Endometrial microvascular endothelial cells (primary cell): Measurements from ENCODE around the gene TENM3. TPM values are rescaled to one million over a fixed set of nuclear protein-coding genes. Genes with fewer than 3 reads are reported as not detected.

Experiments used
- in situ Hi-C: cut with HindIII; loops from 2 replicates; pipeline ENCODE4 v1.10.0; 2017; ENCODE audit warnings: low sequenced_read_pairs, low pct_unique_long_range_greater_than_20kb; ENCODE audit errors: inconsistent ontology term
- total RNA-seq: library from RNA; depleted of rRNA; stranded (reverse); fragments of >200 nt; gene quantifications from one replicate; pipeline ENCODE4 v1.2.3, GENCODE V29; 2015; ENCODE audit errors: inconsistent ontology term

Gene TENM3
- total RNA-seq, 1 donor from 2014 or later = 62.0 TPM

DNA sequence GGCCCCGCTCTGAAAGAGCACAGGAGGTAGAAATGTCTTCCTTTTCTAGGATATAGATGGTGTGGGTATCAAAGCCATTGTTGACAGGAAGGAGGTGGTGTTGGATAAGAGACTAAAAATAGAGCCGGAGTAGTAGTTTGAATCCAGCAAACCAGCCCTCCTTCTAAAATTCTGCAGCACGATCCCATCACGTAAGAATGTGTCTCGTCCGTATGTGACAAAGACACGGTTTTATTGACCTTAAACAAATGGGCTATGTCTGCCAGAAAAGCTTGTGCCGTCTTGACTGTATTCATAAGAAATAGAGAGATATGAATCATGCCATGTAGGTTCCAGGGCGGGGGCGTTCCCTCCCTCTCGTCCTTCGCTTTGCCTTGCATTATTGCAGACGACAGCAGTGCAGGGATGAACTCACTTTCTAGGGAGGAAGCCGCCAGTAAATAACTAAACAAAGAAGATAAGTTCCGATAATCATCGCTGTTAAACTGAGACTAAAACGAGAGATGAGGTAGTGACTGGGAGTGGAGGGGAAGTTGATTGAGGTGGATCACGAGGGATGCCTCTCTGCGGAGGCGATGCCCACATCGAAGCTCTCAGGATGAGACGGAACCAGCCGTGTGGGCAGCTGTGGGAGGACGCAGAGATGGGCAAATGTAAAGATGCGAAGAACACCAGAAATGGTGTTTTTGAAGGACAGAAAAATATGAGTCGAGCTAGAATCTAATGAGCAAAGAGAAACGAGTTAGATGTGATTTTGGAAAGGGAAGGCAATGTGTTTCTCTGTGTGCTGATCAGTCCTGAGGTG lies 3.4 kb downstream of the TENM3 start:
- in situ Hi-C loops = no loop called here

DNA sequence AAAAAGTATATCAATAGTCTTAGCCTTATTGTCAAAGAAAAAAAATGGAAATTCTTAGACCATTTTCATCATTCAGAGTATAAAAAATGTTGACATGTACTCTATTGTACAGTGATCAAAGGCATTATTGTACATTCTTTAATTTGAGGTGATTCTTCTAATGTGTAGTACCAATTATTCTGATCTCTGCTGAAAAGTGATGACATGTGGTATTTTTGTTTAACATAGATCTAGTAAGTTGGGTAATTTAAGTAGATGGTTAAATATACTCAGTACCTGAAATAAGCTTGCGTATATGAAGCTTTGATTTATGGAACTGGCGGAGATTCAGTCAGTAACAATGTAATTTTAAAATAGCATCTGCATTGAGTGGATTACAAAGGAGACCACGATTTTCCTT lies 5.1 kb downstream of the TENM3 start:
- in situ Hi-C loops = no loop called here

DNA sequence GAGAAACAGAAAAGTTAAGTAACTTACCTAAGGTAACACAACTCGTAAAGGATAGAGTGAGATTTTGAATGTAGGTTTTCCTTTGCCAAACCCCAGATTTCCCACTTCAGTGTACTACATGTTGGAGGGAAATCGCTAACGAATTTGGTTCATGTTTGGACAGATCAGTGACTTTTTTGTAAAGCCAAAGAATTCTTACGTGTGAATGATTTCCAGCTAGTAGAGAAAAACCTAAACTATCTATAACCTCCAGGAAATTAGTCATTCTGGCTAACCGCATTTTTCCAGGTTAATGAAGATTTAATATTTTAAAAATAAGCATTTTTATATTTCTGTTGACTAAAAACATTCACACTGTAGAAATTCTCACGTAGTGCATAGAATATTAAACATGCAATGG lies 7.2 kb downstream of the TENM3 start:
- in situ Hi-C loops = no loop called here

DNA sequence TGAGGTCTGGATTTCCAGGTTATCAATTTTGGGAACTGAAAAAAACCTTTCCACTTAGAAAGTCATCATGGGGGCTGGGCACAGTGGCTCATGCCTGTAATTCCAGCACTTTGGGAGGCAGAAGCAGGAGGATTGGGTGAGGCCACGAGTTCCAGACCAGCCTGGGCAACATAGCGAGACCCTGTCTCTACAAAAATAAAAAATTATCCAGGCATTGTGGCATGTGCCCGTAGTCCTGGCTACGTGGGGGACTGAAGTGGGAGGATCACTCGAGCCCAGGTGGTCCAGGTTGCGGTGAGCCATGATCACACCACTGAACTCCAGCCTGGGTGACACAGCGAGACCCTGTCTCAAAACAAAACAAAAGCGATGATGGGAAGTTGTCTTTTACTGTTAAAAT lies 7.9 kb downstream of the TENM3 start:
- in situ Hi-C loops = no loop called here

DNA sequence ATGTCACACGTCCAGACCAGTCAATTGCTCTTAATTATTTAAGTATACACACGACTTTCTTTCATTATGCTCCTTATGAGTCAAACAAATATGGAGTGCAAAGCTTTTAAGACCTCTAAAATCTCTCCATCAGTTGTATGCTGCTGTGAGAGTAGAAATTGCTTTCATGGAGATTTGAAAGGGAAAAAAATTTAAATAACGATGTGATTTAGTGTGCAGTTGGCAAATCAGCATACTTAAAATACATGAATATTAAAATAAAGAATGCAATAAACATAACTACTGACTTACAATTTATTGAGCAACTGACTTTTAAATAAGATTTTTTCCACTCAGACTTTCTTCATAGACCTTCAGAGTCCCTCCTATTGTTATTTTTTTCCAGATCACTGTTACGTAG lies 9.0 kb downstream of the TENM3 start:
- in situ Hi-C loops = no loop called here

DNA sequence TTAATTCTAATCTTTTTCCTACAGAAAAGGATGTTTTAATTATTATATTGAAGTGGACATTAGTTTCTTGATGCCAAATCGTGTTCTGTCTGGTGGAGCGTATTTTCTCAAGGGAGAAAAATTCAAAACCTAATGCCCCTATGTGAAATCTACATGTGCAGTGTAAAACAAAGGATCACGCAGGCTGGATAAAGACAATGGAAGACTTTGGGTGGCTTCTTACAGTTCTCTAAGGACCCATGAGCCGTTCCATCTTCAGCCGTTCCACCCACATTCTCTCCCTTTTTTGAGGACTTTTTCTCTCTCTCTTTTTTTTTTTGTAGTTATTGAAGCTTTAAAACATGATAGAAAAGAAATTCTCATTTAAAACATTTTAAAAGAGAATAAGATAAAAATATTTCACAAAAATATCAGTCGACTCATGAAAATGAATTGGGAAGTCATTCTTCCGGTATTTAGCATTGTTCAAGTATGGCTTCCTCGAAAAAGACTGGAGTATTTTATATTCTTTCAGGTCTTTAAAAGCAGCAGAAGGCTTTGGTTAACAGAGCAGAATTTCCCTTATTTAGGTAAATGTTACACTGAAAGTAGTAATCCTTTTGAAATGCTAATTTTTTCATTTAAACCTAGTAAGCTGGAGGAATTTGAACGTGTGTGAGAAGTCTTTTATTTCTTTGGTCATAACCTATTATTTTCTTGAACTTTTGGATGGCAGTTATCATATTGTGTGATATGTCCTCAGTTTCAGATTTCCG lies 11.0 kb downstream of the TENM3 start:
- in situ Hi-C loops = no loop called here

DNA sequence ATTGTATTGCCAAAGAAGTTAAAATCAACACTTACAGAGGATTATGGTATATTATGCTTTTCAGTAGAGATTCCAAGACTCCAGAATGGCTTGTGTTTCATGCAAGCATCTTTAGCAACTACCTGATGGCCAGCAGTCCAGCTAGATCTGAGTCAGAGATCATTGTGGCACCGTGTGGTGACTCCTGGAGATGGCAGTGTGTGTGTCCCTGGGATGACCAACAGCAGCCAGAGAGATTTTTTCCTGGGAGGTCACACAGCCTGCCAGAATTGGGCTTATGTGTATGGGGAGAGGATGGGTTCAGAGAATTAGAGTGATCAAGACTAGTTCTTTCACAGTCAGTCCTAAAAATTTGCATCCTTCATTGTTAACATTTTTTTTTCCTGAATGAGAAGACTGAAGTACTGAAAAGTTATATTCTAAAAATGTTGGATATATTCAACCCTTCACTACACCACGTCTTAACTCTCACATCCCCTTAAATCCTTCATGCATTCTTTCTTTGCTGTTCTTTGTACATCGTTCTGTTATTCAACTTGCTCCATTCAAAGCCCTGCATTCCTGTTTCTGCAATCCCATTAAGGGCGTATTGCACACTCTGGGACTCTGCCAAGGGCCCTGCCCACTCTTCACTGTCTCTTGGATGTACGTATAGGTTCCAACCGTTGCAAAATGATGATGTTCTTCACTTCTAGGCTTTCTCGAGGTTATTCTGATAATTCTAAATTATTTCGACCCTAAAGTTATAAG lies 12.4 kb downstream of the TENM3 start:
- in situ Hi-C loops = no loop called here

DNA sequence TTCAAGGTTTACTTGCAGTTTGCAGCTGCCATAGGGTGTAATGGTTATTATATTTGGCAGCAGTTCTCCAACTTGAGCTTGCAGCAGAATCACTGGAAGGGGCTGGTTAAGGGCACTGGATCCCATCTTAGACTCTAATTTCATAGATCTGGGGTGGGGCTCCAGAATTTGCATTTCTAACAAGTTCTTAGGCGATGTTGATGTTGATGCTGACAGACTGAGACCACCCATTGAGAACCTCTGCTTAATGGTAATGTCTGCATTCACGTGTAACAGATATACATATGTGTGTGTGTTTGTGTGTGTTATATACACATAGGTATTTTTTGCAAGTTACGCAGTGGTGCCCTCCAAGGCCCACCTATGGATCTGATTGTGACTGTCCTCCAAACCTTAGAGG lies 13.8 kb downstream of the TENM3 start:
- in situ Hi-C loops = no loop called here

DNA sequence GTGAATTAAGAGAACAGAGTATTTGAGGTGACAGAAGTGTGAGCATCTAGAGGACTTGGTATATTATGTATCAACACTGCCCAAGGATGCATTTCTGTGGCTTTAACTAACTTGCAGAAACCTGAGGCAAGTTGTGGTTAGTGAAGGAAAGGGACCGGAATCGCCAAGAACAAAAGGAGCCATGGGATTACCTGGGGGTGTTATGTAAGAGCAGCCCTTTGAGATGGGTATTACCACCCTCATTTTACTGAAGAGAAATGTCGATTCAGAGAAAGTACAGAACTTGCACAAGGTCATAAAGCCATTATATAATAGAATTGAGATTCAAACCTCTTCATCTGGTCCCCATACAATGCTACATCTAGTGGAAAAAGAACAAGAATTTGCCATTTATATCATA lies 14.3 kb downstream of the TENM3 start:
- in situ Hi-C loops = no loop called here

DNA sequence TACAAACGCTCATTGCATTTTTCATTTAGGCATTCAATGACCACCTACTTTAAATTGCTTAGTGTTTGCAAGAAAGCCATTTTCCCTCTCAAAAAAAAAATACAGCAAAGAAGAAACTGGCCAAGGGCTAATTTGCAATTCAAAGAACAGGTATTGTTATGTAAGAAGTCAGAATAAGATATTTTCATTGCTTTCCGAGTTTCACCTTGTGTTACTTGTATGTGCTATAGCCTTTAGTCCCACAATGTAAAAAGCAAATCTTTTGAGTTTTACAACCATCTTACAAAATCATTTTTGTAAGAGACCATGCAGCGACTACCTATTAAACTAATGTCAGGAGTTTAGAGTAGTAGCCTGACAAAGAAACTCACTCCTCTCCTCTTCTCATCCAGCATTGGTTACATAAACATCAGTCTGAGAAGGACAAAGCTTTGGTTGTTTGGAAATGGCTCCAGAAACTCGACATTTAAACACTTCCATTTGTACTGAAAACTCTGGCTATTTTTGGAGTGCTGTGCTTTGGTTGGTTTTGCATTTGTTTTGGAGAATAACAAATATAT lies 15.3 kb downstream of the TENM3 start:
- in situ Hi-C loops = no loop called here

DNA sequence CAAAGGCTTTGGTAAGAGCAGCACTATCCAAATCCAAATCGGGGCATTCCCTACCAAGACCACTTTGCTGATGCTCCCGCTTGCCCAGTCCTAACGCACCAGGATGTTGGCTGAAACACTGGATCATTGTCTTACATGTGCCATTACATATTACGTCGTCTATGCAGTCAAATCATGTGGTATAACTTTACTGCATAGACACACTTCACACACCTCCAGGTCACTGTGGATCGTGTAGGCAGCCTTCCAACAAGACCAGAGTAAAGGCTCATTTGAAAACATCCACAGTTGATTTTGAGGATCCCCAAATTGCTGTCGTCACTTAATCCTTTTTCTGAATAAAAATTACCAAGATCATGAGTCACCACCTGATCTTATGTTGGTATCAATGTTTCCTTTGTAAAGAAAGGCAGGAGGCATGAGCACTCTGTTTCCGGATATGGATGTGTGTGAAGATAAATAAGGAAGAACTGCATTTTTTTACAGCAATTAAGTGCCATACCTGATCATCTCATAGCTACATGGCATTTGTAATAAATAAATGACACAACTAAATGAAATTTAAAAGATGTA lies 18.5 kb downstream of the TENM3 start:
- in situ Hi-C loops = no loop called here

DNA sequence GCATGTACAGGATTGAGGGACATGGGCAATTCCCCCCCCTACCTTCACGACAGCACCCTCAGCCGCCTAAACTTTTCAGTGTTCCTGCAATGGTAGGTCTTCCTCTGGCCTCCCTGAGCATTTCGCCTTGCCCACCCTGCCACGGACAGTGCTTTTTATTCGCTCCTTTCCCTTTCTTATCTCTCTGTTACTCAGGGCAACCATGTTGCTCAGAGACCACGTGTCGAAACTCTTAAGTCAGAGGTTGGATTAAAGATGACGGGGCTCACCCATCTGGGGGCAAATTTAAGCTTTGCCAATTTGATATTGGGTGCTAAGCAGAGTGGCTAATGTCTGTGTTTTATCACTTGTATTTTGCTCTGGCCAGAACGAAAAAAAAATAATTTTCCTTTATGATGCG lies 20.4 kb downstream of the TENM3 start:
- in situ Hi-C loops = no loop called here

DNA sequence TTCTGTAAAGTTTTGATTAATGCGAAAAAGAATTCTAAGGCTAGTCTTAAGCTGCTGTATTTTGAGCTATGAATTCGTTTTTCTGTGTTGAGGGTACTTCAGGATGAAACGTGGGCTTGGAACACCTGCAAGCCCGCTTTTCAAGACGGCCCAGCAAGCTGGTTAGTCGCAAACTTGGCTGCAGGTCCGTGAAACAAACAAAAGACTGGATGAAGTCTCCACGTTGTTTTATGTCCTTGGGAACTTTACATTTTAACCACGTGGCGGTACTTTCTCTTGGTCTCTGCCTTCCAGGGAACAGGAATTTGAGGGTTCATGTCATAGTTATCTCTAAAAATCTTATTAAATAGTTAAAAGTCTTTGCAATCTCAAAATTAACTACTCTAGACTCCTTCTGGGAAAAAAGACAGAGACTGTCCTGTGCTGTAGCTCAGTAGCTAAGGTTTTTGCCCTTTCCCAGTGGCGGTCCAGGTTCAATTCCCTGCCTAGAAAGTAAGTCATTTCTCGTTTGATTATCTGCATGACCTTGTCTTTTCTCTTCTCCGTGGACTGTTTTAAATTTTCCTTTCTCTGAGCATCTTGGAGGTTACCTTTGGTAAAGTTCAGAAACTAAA lies 21.0 kb downstream of the TENM3 start:
- in situ Hi-C loops = no loop called here

DNA sequence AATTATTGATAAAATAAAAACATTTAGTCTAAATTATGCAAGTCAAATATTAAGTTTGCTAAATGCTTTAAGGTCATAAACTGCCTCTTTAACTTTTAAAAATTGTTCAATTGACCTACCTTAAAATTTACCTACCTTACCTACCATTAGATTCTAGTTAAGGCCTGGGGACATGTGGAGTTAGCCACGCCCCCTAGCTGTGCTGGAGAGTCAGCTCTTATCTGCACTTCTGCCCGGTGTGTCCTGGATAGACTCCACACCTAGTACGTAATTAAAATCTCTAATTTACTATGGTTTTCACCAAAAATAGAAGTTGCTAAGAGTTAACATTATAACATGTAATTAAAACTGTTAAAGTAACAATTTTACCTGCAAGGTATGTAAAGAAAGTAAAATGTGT lies 22.7 kb downstream of the TENM3 start:
- in situ Hi-C loops = no loop called here

DNA sequence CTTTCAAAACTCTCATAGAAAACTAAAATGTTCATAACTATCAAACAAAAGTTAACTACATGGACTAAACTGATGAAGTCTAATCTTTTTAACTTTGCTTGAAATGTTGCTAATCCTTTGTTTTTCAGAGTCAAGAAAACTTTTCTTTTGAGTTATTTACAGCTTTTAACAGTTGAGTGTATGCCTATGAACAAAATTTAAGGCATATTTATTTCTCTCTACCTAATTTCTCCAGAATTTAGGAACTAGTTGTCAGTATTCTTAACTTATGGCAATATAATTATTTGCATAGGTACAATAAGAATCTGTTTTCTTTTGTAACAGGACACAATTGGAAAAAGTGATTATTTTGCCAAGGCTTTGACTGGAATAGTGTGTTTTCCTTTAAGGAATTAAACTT lies 23.8 kb downstream of the TENM3 start:
- in situ Hi-C loops = no loop called here

DNA sequence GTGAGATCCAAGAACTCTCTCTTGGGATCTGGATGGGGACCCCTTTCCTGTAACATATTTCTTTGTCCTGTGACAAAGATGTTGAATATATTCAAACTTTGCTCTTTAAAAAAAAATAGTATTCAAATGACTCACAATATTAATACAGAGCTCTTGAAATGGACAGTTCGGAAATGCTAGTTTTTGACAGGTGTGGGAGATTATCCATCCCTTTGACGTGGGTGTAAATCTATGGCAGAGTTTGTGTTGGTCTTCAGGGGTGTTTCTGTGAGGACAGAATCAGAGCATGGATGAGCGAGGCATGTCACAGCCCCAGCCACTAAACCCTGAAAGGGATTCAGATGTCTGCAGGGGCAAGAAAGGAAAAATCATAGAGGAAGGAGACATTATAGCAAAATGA lies 25.8 kb downstream of the TENM3 start:
- in situ Hi-C loops = no loop called here

DNA sequence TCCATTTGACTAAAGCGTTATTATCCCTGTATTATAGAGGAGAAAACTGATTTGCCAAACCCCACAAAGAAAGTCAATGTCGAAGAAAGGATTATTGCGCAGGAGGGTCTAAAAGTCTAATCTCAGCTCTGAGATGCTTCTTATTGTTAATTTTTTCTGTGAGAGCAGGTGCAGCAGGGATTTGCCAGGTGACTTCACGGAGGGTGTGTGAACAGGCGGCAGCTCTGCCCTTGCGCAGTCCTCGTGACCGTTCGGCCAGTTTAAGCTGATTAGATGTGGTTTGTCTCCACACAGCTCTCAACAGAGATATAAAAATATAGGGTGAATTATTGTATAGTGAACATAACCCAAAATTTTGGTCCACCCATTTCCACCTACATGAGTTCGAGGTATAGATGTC lies 28.5 kb downstream of the TENM3 start:
- in situ Hi-C loops = no loop called here

DNA sequence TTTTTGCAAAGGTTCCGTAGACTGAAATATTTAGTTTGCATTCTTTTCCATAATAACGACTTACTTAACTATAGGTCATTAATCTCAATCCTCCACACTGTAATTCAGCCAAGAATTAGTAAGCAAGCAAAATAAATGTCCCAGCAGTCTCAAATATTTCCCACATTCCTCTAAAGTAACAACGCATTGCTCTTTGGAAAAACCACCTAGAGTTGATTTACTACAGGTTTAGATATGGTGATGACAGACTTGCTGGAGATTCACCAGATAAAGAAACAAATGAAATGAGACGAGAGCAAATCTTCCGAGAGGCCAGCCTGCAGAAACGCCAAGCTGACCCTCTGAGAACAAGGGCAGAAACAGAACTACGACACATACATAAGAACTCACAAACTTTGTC lies 28.9 kb downstream of the TENM3 start:
- in situ Hi-C loops = no loop called here
